Keratinocyte (primary cell): ENCODE data around the gene DDI1. TPM values are rescaled to one million over a fixed set of nuclear protein-coding genes. Genes with fewer than 3 reads are reported as not detected.

Experiments
- DNase-seq: peaks from one replicate; pipeline ENCODE4 v3.0.0-alpha.2; 2011; ENCODE audit warnings: low read depth, missing footprints, low spot score
- FAIRE-seq: peaks from 2 replicates; lab custom pipeline; 2011; peaks lifted over from hg19 to GRCh38; lab: Jason Lieb, UNC
- H2AFZ ChIP-seq: 2 replicates; pipeline ENCODE4 v1.6.0; 2012; ENCODE audit warnings: low read length, control low read depth, inconsistent platforms; ENCODE audit not compliant: control insufficient read depth
- H3K27ac ChIP-seq: 2 replicates; pipeline ENCODE4 v1.5.1; 2011; ENCODE audit warnings: low read length; ENCODE audit not compliant: control insufficient read depth, insufficient read depth
- H3K27me3 ChIP-seq: 3 replicates; pipeline ENCODE4 v1.6.0; 2011; ENCODE audit warnings: low read length; ENCODE audit not compliant: control insufficient read depth, insufficient read depth; ENCODE audit errors: extremely low read depth
- H3K36me3 ChIP-seq, 2 experiments: 2 replicates in 1 of 2; 3 replicates in 1 of 2; pipeline ENCODE4 v1.5.1; 2011; ENCODE audit warnings: low read length in 2 of 2, mild to moderate bottlenecking in 1 of 2; ENCODE audit not compliant: control insufficient read depth in 2 of 2, insufficient read depth in 2 of 2; ENCODE audit errors: extremely low read depth in 1 of 2
- H3K4me1 ChIP-seq: 3 replicates; pipeline ENCODE4 v1.5.1; 2011; ENCODE audit warnings: low read length; ENCODE audit not compliant: control insufficient read depth, insufficient read depth; ENCODE audit errors: extremely low read depth
- H3K4me2 ChIP-seq: 3 replicates; pipeline ENCODE4 v1.6.0; 2011; ENCODE audit warnings: low read depth, low read length; ENCODE audit not compliant: control insufficient read depth, insufficient read depth; ENCODE audit errors: extremely low read depth
- H3K4me3 ChIP-seq, 3 experiments: fragments of 200-600 bp in 1 of 3; sonication (generic) in 1 of 3; 2 replicates in 2 of 3; 3 replicates in 1 of 3; pipeline ENCODE4 v1.5.1; 2011 to 2016; ENCODE audit warnings: low read length in 3 of 3, mild to moderate bottlenecking in 3 of 3, control low read depth in 2 of 3, inconsistent platforms in 1 of 3, low read depth in 1 of 3, mixed read lengths in 1 of 3, mixed run types in 1 of 3, moderate library complexity in 1 of 3; ENCODE audit not compliant: control insufficient read depth in 2 of 3, insufficient read depth in 2 of 3; ENCODE audit errors: extremely low read depth in 1 of 3
- H3K79me2 ChIP-seq: 2 replicates; pipeline ENCODE4 v1.6.0; 2012; ENCODE audit warnings: low read length; ENCODE audit not compliant: control insufficient read depth, insufficient read depth
- H3K9ac ChIP-seq: 3 replicates; pipeline ENCODE4 v1.6.0; 2011; ENCODE audit warnings: low read length; ENCODE audit not compliant: control insufficient read depth, insufficient read depth; ENCODE audit errors: extremely low read depth
- H3K9me1 ChIP-seq: 3 replicates; pipeline ENCODE4 v1.6.0; 2011; ENCODE audit warnings: low read length; ENCODE audit not compliant: control insufficient read depth, insufficient read depth; ENCODE audit errors: extremely low read depth
- H3K9me3 ChIP-seq: 2 replicates; pipeline ENCODE4 v1.5.1; 2012; ENCODE audit warnings: low read depth, low read length; ENCODE audit not compliant: control insufficient read depth
- H4K20me1 ChIP-seq: 3 replicates; pipeline ENCODE4 v1.6.0; 2011; ENCODE audit warnings: low read length; ENCODE audit not compliant: control insufficient read depth, insufficient read depth; ENCODE audit errors: extremely low read depth
- EZH2 ChIP-seq: IDR thresholded peaks from one replicate; pipeline ENCODE4 v1.6.1; 2012; ENCODE audit warnings: inconsistent platforms, mild to moderate bottlenecking, low read length, moderate library complexity
- dilution Hi-C: fragments of 300-500 bp; cut with MboI; formaldehyde crosslinking; loops from one replicate; pipeline ENCODE4 v1.7.0; 2020; ENCODE audit warnings: low sequenced_read_pairs; ENCODE audit not compliant: extremely low pct_ligation_motif_present
- polyA plus RNA-seq, 5 experiments: library from polyadenylated mRNA; depleted of rRNA in 3 of 5; stranded (reverse) in 3 of 5; stranded (forward) in 1 of 5; unstranded in 1 of 5; fragments of >200 nt; gene quantifications; 1 replicate in 1 of 5; 2 replicates in 3 of 5; 3 replicates in 1 of 5; pipeline versions ENCODE4 v1.2.1 to v1.2.3, GENCODE V29; 2011 to 2012; ENCODE audit warnings: missing spikeins in 2 of 5, low read depth in 1 of 5, low replicate concordance in 1 of 5
- TF ChIP-seq, protein P1 (sequence below), 3 experiments: IDR thresholded peaks in 1 of 3; conservative IDR thresholded peaks in 1 of 3; optimal IDR thresholded peaks in 1 of 3; 2 replicates in 2 of 3; 3 replicates in 1 of 3; pipeline versions ENCODE3 to v1.5.1; 2011; ENCODE audit warnings: low read length in 3 of 3, mild to moderate bottlenecking in 3 of 3, moderate library complexity in 2 of 3, control low read depth in 1 of 3, inconsistent platforms in 1 of 3; ENCODE audit not compliant: insufficient read depth in 2 of 3; ENCODE audit errors: extremely low read depth in 1 of 3

DDI1 gene
- polyA plus RNA-seq, 1 donor (not counting 4 experiments of a cell fraction or from before 2014, with no cell fraction given): not detected

DNA sequence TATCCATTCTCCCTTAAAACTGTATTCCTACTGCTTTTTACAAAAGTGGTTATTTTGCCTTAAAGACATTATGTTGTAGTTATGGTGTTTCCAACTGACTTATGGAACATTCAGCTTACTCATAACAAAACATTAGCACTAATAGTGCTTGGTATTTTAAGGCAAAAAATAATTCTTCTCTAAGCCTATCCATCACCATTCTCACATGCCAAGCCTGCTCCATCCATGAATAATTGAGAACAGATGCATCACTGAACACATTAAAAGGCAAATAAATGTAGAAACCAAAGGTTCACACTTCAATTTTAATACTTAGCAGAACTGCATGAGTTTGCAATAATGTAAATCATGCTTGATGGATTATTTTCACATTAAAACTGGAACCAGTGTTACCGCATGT, 42.3 kb upstream of the DDI1 start:
- no peak overlapping the region for H3K4me2 ChIP-seq
- no peaks in the 10 kb centered on the region for H3K27me3 ChIP-seq
- no peak overlapping the region for H2AFZ ChIP-seq
- H3K9ac ChIP-seq: no peak overlapping the region
- TF ChIP-seq, protein P1, sequence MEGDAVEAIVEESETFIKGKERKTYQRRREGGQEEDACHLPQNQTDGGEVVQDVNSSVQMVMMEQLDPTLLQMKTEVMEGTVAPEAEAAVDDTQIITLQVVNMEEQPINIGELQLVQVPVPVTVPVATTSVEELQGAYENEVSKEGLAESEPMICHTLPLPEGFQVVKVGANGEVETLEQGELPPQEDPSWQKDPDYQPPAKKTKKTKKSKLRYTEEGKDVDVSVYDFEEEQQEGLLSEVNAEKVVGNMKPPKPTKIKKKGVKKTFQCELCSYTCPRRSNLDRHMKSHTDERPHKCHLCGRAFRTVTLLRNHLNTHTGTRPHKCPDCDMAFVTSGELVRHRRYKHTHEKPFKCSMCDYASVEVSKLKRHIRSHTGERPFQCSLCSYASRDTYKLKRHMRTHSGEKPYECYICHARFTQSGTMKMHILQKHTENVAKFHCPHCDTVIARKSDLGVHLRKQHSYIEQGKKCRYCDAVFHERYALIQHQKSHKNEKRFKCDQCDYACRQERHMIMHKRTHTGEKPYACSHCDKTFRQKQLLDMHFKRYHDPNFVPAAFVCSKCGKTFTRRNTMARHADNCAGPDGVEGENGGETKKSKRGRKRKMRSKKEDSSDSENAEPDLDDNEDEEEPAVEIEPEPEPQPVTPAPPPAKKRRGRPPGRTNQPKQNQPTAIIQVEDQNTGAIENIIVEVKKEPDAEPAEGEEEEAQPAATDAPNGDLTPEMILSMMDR (optimal IDR thresholded peaks at IDR 0.05 in 1 of 3, IDR thresholded peaks at IDR 0.05 in 1 of 3, conservative IDR thresholded peaks at IDR 0.05 in 1 of 3; ENCODE audit: extremely low read depth in 1 of 3, insufficient read depth in 2 of 3, low read length in 3 of 3): no peak
- no peak for TF ChIP-seq EZH2
- DNase-seq: no peak
- dilution Hi-C loops: no loop called here
- no peaks in the 10 kb centered on the region for H3K36me3 ChIP-seq
- no peak for FAIRE-seq
- no peaks in the 10 kb centered on the region for H3K9me1 ChIP-seq
- H3K4me1 ChIP-seq: no peaks in the 10 kb centered on the region
- H3K27ac ChIP-seq: no peak overlapping the region
- H3K79me2 ChIP-seq: no peaks in the 10 kb centered on the region
- no peak overlapping the region for H3K4me3 ChIP-seq
- no peaks in the 10 kb centered on the region for H3K9me3 ChIP-seq
- H4K20me1 ChIP-seq: no peaks in the 10 kb centered on the region

DNA sequence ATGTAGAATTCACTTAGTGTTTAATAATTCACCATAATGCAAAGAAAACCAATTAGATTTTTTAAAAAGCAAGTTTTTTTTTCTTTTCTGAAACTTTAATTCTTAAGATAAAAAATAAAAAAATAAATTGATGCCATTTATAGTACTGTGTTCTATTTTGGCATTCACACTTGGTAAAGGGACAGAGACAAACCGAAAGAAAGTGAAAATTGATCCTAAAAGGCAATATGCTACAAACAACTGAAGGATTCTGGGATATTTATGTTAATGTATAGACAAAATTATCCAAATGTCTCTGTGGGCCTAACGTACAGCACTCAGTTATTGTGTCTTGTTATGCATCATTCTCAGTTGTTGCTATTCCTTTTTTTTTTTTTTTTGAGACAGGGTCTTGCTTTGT, 41.9 kb upstream of the DDI1 start:
- Histone ChIP-seq H3K9me3 (no peaks in the 10 kb centered on the region), H3K9me1 (no peaks in the 10 kb centered on the region), H4K20me1 (no peaks in the 10 kb centered on the region), H3K4me1 (no peaks in the 10 kb centered on the region), H3K36me3 (no peaks in the 10 kb centered on the region), H3K27ac (no peak overlapping the region), H2AFZ (no peak overlapping the region), H3K4me3 (no peak overlapping the region), H3K4me2 (no peak overlapping the region), H3K27me3 (no peaks in the 10 kb centered on the region), H3K79me2 (no peaks in the 10 kb centered on the region), H3K9ac (no peak overlapping the region)
- TF ChIP-seq, protein P1 (optimal IDR thresholded peaks at IDR 0.05 in 1 of 3, IDR thresholded peaks at IDR 0.05 in 1 of 3, conservative IDR thresholded peaks at IDR 0.05 in 1 of 3; ENCODE audit: extremely low read depth in 1 of 3, insufficient read depth in 2 of 3, low read length in 3 of 3): no peak
- TF ChIP-seq EZH2: no peak
- FAIRE-seq: no peak
- dilution Hi-C loops: no loop called here
- no peak for DNase-seq
